GM21717 (cell line): ENCODE data around the gene PRMT6.
"Not testable (repeated sequence)": the region's sequence is repeated elsewhere in the genome, so short reads cannot be mapped to it uniquely, and the experiment has no call there.

Experiments
- ATAC-seq: cut with Tn5 transposase; IDR thresholded peaks from one replicate; pipeline ENCODE4 v1.9.1; 2021; ENCODE audit warnings: mild to moderate bottlenecking, moderate library complexity; ENCODE audit not compliant: unreplicated experiment

PRMT6 gene

DNA sequence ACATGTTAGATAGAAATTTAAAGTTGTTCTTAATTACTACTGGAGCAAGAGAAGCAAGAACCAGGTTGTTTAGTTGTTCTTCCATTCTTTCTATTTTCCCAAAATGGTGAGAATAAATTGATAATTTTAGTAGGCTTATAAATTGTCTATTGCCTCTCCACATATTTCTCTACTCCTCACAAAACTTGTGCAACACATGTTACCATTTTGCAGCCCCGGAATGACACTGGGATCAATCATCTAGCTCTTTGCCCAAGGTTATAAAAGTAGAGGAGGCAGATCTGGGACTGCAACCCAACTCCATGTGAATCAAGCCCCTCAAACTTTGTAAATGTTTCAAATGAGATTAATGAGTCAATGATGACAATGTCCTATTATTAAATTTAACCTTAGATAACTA, 34.9 kb downstream of the PRMT6 start:
- ATAC-seq = no peak

DNA sequence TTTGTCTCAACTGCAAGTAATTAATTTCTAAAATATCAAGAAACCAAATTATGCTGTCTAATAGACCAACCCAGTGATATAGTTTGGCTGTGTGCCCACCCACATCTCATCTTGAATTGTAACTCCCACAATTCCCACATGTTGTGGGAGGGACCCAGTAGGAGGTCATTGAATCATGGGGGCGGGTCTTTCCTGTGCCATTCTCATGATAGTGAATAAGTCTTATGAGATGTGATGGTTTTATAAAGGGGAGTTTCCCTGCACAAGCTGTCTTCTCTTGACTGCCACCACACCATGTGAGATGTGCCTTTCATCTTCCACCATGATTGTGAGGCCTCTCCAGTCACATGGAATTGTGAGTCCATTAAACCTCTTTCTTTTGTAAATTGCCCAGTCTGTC, 36.9 kb downstream of the PRMT6 start:
- ATAC-seq = not testable (repeated sequence)

DNA sequence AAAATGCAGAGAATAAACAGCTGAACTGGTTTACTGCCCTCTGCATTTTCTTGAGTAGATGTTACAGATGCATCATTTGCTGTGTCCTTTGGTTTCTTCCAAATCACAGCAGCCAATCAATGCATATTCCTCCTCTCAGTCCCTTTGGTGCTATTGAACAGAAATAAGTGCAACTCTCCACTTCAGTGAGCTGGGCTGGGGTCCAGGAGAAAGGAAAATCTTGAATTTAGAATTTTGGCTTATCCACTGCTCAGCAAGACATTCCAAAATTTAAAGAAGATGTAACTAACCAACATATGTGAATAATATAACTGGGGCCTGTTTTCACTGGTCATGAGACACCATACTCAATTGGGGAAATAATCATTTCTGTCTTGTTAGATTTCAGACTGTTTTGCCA, 39.2 kb downstream of the PRMT6 start:
- no peak for ATAC-seq

DNA sequence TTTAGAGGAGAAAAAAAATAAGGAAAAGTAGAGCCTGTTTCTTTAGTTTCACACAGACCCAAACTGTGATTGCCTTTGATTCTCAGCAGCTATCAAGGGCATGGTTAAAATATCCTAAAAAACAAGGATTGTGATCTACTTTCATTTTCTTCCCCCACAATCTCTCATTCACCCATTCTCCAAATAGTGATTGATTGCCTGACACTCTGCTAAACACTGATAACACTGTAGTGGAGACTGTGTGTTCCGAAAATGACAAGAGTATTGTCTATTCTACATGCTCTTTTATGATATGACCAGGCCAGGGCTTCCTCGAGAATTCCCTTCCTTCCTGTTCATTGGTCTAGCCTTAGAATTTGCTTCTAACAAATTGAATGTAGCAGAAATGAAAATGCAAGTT, 40.2 kb downstream of the PRMT6 start:
- no peak for ATAC-seq

DNA sequence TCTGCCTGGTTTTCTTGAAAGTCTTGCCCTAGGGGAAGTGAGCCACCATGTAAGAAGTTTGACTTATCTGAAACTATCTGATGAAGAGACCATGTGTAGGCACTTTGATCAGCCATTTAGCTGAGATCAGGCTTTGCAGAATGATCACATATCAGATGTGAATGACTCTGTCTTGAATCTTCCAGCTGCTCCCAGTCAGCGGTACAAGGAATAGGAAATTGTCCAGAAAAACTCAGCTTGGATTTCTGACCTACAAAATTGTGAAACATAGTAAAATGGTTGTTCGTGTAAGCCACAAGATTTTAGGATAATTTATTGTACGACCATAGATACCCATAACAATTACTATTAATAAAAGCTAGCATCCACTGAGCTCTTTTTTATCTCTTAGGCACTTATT, 42.5 kb downstream of the PRMT6 start:
- no peak for ATAC-seq

DNA sequence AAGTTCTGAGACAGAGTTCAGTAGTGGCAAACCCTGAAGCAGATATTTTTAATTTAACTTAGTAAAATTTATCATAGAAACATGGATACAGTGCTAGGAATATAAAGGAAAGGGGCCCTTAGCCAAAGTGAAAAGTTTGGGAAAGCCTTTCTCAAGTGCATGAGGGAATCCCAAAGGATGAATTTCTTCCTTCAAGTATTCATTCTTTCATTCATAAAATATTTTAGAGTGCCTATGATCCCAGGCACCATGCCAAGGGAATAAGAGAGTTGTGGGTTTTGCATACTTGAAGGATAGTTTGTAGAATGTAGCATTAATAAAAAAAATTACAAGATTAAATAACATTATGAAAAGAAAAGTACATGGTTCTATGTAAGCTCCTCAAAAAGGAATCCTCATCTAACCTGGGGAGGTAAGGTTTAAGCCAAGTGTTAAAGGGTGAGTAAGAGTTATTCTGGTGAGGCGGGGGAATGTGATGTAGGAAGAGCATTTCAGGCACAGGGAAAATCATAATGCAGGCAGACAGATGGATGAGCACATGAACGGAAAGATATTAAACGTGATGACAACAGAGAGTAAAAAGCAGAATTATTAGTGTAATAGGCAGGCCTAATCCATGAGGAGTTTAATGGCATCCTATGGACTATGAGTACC, 44.0 kb downstream of the PRMT6 start:
- ATAC-seq = no peak

DNA sequence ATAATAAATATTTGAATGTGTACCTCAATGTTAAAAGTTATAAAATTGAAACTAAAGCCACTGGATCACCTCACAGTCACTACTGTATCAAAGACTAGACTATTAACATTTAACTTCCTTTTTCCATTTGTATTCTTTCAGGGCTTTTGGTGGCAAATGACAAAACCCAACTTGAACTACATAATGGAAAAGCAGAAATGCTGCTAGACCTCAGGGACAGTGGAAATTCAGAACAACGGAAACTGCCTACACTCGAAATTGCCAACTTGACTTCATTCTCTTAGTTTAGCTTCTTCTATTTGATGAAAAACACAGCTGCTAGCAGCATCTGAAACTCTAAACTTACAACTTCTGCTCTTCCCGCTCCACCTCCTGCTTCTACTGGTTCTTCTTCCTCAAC, 49.4 kb downstream of the PRMT6 start:
- ATAC-seq = no peak
